Hepatocyte (in vitro differentiated cells): Measurements from ENCODE around the gene CDH18. TPM values are rescaled to one million over a fixed set of nuclear protein-coding genes. Genes with fewer than 3 reads are reported as not detected.
A peak's percentile ranks its signal among the peaks of the same experiment; 100 is the strongest.

Experiments
- DNase-seq: peaks from one replicate; pipeline ENCODE4 v3.0.0-alpha.2; 2016; ENCODE audit warnings: low spot score
- H2AFZ ChIP-seq: fragments of 200-600 bp; sonication (generic); 2 replicates; pipeline ENCODE4 v1.6.0; 2016; ENCODE audit warnings: antibody characterized with exemption, mild to moderate bottlenecking
- H3K27ac ChIP-seq: fragments of 200-600 bp; sonication (generic); 2 replicates; pipeline ENCODE4 v1.5.1; 2016; ENCODE audit warnings: mild to moderate bottlenecking
- H3K27me3 ChIP-seq: fragments of 200-600 bp; sonication (generic); 2 replicates; pipeline ENCODE4 v1.6.1; 2016
- H3K36me3 ChIP-seq: fragments of 200-600 bp; sonication (generic); replicated peaks from 2 replicates; pipeline ENCODE4 v1.5.1; 2016; ENCODE audit warnings: low read depth; ENCODE audit not compliant: insufficient read depth
- H3K4me1 ChIP-seq: fragments of 200-600 bp; sonication (generic); 2 replicates; pipeline ENCODE4 v1.5.1; 2016; ENCODE audit warnings: mild to moderate bottlenecking, moderate library complexity; ENCODE audit not compliant: insufficient read depth
- H3K4me2 ChIP-seq: fragments of 200-600 bp; sonication (generic); 2 replicates; pipeline ENCODE4 v1.6.0; 2016
- H3K4me3 ChIP-seq: fragments of 200-600 bp; sonication (generic); 2 replicates; pipeline ENCODE4 v1.5.1; 2016; ENCODE audit warnings: mild to moderate bottlenecking
- H3K79me2 ChIP-seq: fragments of 200-600 bp; sonication (generic); 2 replicates; pipeline ENCODE4 v1.6.0; 2017; ENCODE audit warnings: mild to moderate bottlenecking
- H3K9me2 ChIP-seq: fragments of 200-600 bp; sonication (generic); replicated peaks from 2 replicates; pipeline ENCODE4 v1.6.0; 2017; ENCODE audit warnings: mild to moderate bottlenecking; ENCODE audit not compliant: insufficient read depth
- H3K9me3 ChIP-seq: fragments of 200-600 bp; sonication (generic); 2 replicates; pipeline ENCODE4 v1.5.1; 2016; ENCODE audit warnings: low read depth, mild to moderate bottlenecking
- H4K20me1 ChIP-seq: fragments of 200-600 bp; sonication (generic); 2 replicates; pipeline ENCODE4 v1.6.0; 2016; ENCODE audit warnings: mild to moderate bottlenecking; ENCODE audit not compliant: insufficient read depth, poor library complexity, severe bottlenecking
- EZH2 ChIP-seq: fragments of 200-600 bp; sonication (generic); IDR thresholded peaks from 2 replicates; pipeline ENCODE4 v1.6.1; 2016; ENCODE audit warnings: antibody characterized with exemption, mild to moderate bottlenecking, borderline replicate concordance
- EZH2phosphoT487 ChIP-seq: fragments of 200-600 bp; sonication (generic); IDR thresholded peaks from one replicate; pipeline ENCODE4 v1.6.1; 2018; ENCODE audit warnings: antibody characterized with exemption, mild to moderate bottlenecking, low read depth, moderate library complexity; ENCODE audit not compliant: unreplicated experiment, severe bottlenecking
- WGBS: methylation state at CpG from one replicate; pipeline ENCODE4 v1.1.6; 2016; ENCODE audit warnings: low lambda C conversion rate; ENCODE audit errors: missing lambda C conversion rate; 5-methylcytosine and 5-hydroxymethylcytosine counted together
- polyA plus RNA-seq: library from polyadenylated mRNA; unstranded; fragments of >200 nt; fragmentation: Nextera tagmentation; extraction: Ambion mirVana; gene quantifications from 2 replicates; pipeline ENCODE4 v1.2.1, GENCODE V29; 2016
- total RNA-seq: library from RNA; depleted of rRNA; stranded (reverse); fragments of >200 nt; gene quantifications from 2 replicates; pipeline ENCODE4 v1.2.3, GENCODE V29; 2014
- TF ChIP-seq, protein P1 (sequence below): fragments of 200-600 bp; sonication (generic); IDR thresholded peaks from 2 replicates; pipeline ENCODE4 v1.5.1; 2016; ENCODE audit warnings: antibody characterized with exemption, mild to moderate bottlenecking; ENCODE audit not compliant: poor library complexity

The CDH18 gene
- total and polyA plus RNA-seq, 2 experiments from 2014 or later: 0.71 to 1.5 TPM

DNA sequence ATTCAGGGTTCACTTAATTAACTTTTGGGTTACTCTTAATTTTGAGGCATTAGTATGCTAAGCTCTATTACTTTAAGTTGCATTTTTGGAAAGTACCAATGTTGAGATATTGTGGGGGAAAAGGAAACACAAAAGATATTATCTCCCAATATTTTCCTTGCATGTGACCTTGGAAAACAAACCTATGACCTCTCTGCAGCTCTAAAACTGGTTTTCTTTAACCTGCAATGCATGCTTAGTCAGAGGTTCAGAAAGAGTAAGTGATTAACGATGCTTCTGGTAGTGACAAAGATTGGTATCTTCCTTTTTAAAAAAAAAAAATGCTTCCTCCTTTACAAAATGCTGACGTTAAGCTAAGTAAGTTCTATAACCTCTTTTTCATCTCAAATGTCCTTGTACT, 44.9 kb upstream of the CDH18 start:
- Histone ChIP-seq H3K36me3 (no peaks in the 10 kb centered on the region), H2AFZ (peak overlapping the region; percentile 12), H3K4me2 (peak overlapping the region; percentile 34), H3K4me1 (no peaks in the 10 kb centered on the region), H3K9me3 (no peaks in the 10 kb centered on the region), H3K79me2 (no peaks in the 10 kb centered on the region), H3K4me3 (no peak overlapping the region), H3K27ac (peak overlapping the region; percentile 47), H4K20me1 (no peaks in the 10 kb centered on the region), H3K27me3 (no peaks in the 10 kb centered on the region), H3K9me2 (no peaks in the 10 kb centered on the region)
- WGBS: 29% methylated on average over 2 of the region's 2 CpGs
- no peak for DNase-seq
- TF ChIP-seq, protein P1, sequence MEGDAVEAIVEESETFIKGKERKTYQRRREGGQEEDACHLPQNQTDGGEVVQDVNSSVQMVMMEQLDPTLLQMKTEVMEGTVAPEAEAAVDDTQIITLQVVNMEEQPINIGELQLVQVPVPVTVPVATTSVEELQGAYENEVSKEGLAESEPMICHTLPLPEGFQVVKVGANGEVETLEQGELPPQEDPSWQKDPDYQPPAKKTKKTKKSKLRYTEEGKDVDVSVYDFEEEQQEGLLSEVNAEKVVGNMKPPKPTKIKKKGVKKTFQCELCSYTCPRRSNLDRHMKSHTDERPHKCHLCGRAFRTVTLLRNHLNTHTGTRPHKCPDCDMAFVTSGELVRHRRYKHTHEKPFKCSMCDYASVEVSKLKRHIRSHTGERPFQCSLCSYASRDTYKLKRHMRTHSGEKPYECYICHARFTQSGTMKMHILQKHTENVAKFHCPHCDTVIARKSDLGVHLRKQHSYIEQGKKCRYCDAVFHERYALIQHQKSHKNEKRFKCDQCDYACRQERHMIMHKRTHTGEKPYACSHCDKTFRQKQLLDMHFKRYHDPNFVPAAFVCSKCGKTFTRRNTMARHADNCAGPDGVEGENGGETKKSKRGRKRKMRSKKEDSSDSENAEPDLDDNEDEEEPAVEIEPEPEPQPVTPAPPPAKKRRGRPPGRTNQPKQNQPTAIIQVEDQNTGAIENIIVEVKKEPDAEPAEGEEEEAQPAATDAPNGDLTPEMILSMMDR: no peak
- TF ChIP-seq EZH2phosphoT487 (no peak), EZH2 (no peak)

DNA sequence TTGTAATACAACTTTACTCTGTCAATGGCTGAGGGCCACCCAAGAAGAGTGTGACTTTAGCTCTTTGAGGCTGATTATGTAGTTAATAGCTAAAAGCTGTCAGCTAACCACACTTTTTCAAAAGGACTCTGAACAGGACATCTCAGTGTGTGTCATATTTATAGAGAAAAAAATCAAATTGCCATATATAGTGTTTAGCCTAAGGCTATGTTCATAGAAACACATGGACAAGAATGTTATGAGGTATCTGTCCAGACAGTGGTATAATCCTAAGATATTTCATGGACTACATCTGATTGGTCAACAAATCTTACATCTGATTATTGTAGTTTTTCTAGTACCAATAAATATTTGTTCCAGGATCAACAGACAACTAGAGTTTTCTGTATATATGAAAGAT, 42.1 kb upstream of the CDH18 start:
- Histone ChIP-seq H3K27me3 (no peaks in the 10 kb centered on the region), H2AFZ (no peak overlapping the region), H3K4me3 (no peak overlapping the region), H4K20me1 (no peaks in the 10 kb centered on the region), H3K4me2 (no peak overlapping the region), H3K27ac (no peak overlapping the region), H3K9me3 (no peaks in the 10 kb centered on the region), H3K9me2 (no peaks in the 10 kb centered on the region), H3K36me3 (no peaks in the 10 kb centered on the region), H3K4me1 (no peaks in the 10 kb centered on the region), H3K79me2 (no peaks in the 10 kb centered on the region)
- no peak for DNase-seq
- TF ChIP-seq, protein P1: no peak
- TF ChIP-seq EZH2phosphoT487 (no peak), EZH2 (no peak)

GRCh38 chr5:20029266-20029665, 41.3 kb upstream of the CDH18 start:
- no peak overlapping the region for H3K4me3 ChIP-seq
- no peak for DNase-seq
- no peak overlapping the region for H3K4me2 ChIP-seq
- no peak overlapping the region for H2AFZ ChIP-seq
- no peaks in the 10 kb centered on the region for H3K27me3 ChIP-seq
- 59% methylated on average over 3 of the region's 3 CpGs for whole genome bisulfite sequencing
- no peaks in the 10 kb centered on the region for H3K4me1 ChIP-seq
- H3K9me2 ChIP-seq: no peaks in the 10 kb centered on the region
- H3K79me2 ChIP-seq: no peaks in the 10 kb centered on the region
- H3K36me3 ChIP-seq: no peaks in the 10 kb centered on the region
- no peaks in the 10 kb centered on the region for H3K9me3 ChIP-seq
- no peaks in the 10 kb centered on the region for H4K20me1 ChIP-seq
- H3K27ac ChIP-seq: no peak overlapping the region
- TF ChIP-seq, protein P1: no peak
- TF ChIP-seq EZH2 (no peak), EZH2phosphoT487 (no peak)

- 84% methylated on average over 6 of the region's 6 CpGs for WGBS
- H2AFZ ChIP-seq: no peak overlapping the region
- no peaks in the 10 kb centered on the region for H3K36me3 ChIP-seq
- TF ChIP-seq, protein P1: no peak
- TF ChIP-seq EZH2: no peak
- TF ChIP-seq EZH2phosphoT487: no peak
- H3K9me2 ChIP-seq: no peaks in the 10 kb centered on the region
- H3K4me1 ChIP-seq: no peaks in the 10 kb centered on the region
- no peaks in the 10 kb centered on the region for H3K79me2 ChIP-seq
- no peaks in the 10 kb centered on the region for H4K20me1 ChIP-seq
- H3K4me3 ChIP-seq: no peak overlapping the region
- no peaks in the 10 kb centered on the region for H3K9me3 ChIP-seq
- no peaks in the 10 kb centered on the region for H3K27me3 ChIP-seq
- no peak for DNase-seq
- H3K27ac ChIP-seq: no peak overlapping the region
- no peak overlapping the region for H3K4me2 ChIP-seq
These were observed 40.5 kb upstream of the CDH18 start for GRCh38 chr5:20028506-20028905.
